H1 (cell line): Measurements from ENCODE around the gene CAMSAP3. TPM values are rescaled to one million over a fixed set of nuclear protein-coding genes. Genes with fewer than 3 reads are reported as not detected.

Source experiments
- CTCF ChIA-PET: fragments of 300-600 bp; sonication (Branson Sonifier 250); formaldehyde crosslinking; loops from one replicate; lab custom pipeline; 2021; ENCODE audit not compliant: partially characterized antibody; lab: Charles Lee
- POLR2A ChIA-PET: fragments of 300-600 bp; sonication (Branson Sonifier 250); formaldehyde crosslinking; loops from one replicate; lab custom pipeline; 2021; ENCODE audit warnings: inconsistent platforms; ENCODE audit not compliant: partially characterized antibody; lab: Charles Lee
- DNase-seq, 2 experiments: peaks; one replicate each; pipeline versions ENCODE4 v3.0.0 to v3.0.0-alpha.2; 2010 to 2022; ENCODE audit warnings: low spot score in 2 of 2, low read depth in 1 of 2, mixed read lengths in 1 of 2
- FAIRE-seq: peaks from 2 replicates; lab custom pipeline; 2011; peaks lifted over from hg19 to GRCh38; lab: Jason Lieb, UNC
- H2AFZ ChIP-seq: 2 replicates; pipeline ENCODE4 v1.8.1; 2012; ENCODE audit warnings: low read length, inconsistent platforms
- H2AK5ac ChIP-seq: 2 replicates; pipeline ENCODE4 v1.6.1; 2013; ENCODE audit warnings: low read depth, low read length
- H2BK120ac ChIP-seq: replicated peaks from 2 replicates; pipeline ENCODE3; 2013; ENCODE audit warnings: low read depth, low read length, inconsistent platforms
- H2BK12ac ChIP-seq: 2 replicates; pipeline ENCODE4 v1.6.1; 2013; ENCODE audit warnings: low read depth, low read length
- H2BK15ac ChIP-seq: 2 replicates; pipeline ENCODE4 v1.6.1; 2013; ENCODE audit warnings: low read length
- H2BK20ac ChIP-seq: 2 replicates; pipeline ENCODE4 v1.6.1; 2013; ENCODE audit warnings: low read length
- H2BK5ac ChIP-seq: 2 replicates; pipeline ENCODE4 v1.6.1; 2013; ENCODE audit warnings: low read depth, low read length
- H3K14ac ChIP-seq: 2 replicates; pipeline ENCODE4 v1.6.1; 2013; ENCODE audit warnings: inconsistent platforms; ENCODE audit not compliant: insufficient read length
- H3K18ac ChIP-seq: 2 replicates; pipeline ENCODE4 v1.6.1; 2013; ENCODE audit warnings: low read length; ENCODE audit errors: extremely low read depth
- H3K23ac ChIP-seq: 2 replicates; pipeline ENCODE4 v1.6.1; 2013; ENCODE audit warnings: inconsistent platforms; ENCODE audit not compliant: insufficient read length
- H3K23me2 ChIP-seq: 2 replicates; pipeline ENCODE4 v1.6.1; 2013; ENCODE audit warnings: low read depth, low read length
- H3K27ac ChIP-seq: 2 replicates; pipeline ENCODE4 v1.6.1; 2011; ENCODE audit warnings: low read depth, low read length, inconsistent platforms
- H3K27me3 ChIP-seq, 4 experiments: replicated peaks in 1 of 4; 1 replicate in 1 of 4; 2 replicates in 3 of 4; pipeline versions ENCODE4 v1.6.1 to v1.8.1; 2011 to 2013; ENCODE audit warnings: low read length in 3 of 4, mild to moderate bottlenecking in 3 of 4, inconsistent platforms in 2 of 4, mixed read lengths in 2 of 4, moderate library complexity in 1 of 4; ENCODE audit not compliant: control insufficient read depth in 3 of 4, insufficient read depth in 3 of 4; ENCODE audit errors: extremely low read depth in 1 of 4
- H3K36me3 ChIP-seq, 4 experiments: 2 replicates each; pipeline versions ENCODE4 v1.6.1 to v1.8.1; 2011 to 2013; ENCODE audit warnings: mild to moderate bottlenecking in 4 of 4, low read length in 3 of 4, moderate library complexity in 2 of 4, control low read depth in 1 of 4, inconsistent platforms in 1 of 4; ENCODE audit not compliant: insufficient read depth in 4 of 4, control insufficient read depth in 2 of 4
- H3K4ac ChIP-seq: replicated peaks from 2 replicates; pipeline ENCODE3; 2013; ENCODE audit warnings: low read length, low read depth, mixed read lengths, inconsistent platforms; ENCODE audit not compliant: insufficient read length
- H3K4me1 ChIP-seq, 4 experiments: replicated peaks in 1 of 4; 1 replicate in 1 of 4; 2 replicates in 3 of 4; pipeline versions ENCODE4 v1.6.1 to v1.8.1; 2011 to 2013; ENCODE audit warnings: low read length in 3 of 4, inconsistent platforms in 2 of 4, mixed read lengths in 1 of 4; ENCODE audit not compliant: insufficient read depth in 4 of 4, control insufficient read depth in 3 of 4
- H3K4me2 ChIP-seq, 2 experiments: 2 replicates each; pipeline versions ENCODE4 v1.6.1 to v1.8.1; 2011 to 2013; ENCODE audit warnings: low read depth in 2 of 2, low read length in 2 of 2, control low read depth in 1 of 2, inconsistent platforms in 1 of 2, mild to moderate bottlenecking in 1 of 2; ENCODE audit not compliant: insufficient read depth in 1 of 2
- H3K4me3 ChIP-seq, 4 experiments: fragments of 200-600, 300-600 bp in 1 of 4; sonication (generic), shearing (Covaris generic), sonication (Bioruptor Twin) in 1 of 4; 2 replicates each; pipeline versions ENCODE4 v1.5.1 to v1.8.1; 2011 to 2016; ENCODE audit warnings: low read length in 4 of 4, low read depth in 3 of 4, control low read depth in 2 of 4, inconsistent platforms in 2 of 4, mild to moderate bottlenecking in 2 of 4, mixed read lengths in 1 of 4, moderate library complexity in 1 of 4; ENCODE audit not compliant: insufficient read depth in 2 of 4; ENCODE audit errors: extremely low read depth in 1 of 4
- H3K56ac ChIP-seq: replicated peaks from 2 replicates; pipeline ENCODE3; 2013; ENCODE audit warnings: low read depth, mild to moderate bottlenecking, mixed read lengths, low read length, inconsistent platforms; ENCODE audit not compliant: insufficient read length
- H3K79me1 ChIP-seq: 2 replicates; pipeline ENCODE4 v1.6.1; 2013; ENCODE audit warnings: low read depth, low read length, control low read depth
- H3K79me2 ChIP-seq, 2 experiments: 2 replicates each; pipeline versions ENCODE4 v1.6.1 to v1.8.1; 2012 to 2013; ENCODE audit warnings: low read length in 2 of 2, mild to moderate bottlenecking in 2 of 2, inconsistent platforms in 1 of 2; ENCODE audit not compliant: insufficient read depth in 2 of 2, control insufficient read depth in 1 of 2
- H3K9ac ChIP-seq, 4 experiments: replicated peaks in 1 of 4; 1 replicate in 1 of 4; 2 replicates in 3 of 4; pipeline versions ENCODE4 v1.6.1 to v1.8.1; 2011 to 2013; ENCODE audit warnings: low read depth in 3 of 4, low read length in 3 of 4, control low read depth in 2 of 4, mild to moderate bottlenecking in 2 of 4, moderate library complexity in 2 of 4, inconsistent platforms in 1 of 4; ENCODE audit errors: extremely low read depth in 1 of 4
- H3K9me3 ChIP-seq, 2 experiments: 2 replicates each; pipeline versions ENCODE4 v1.6.1 to v1.8.1; 2012 to 2013; ENCODE audit warnings: mild to moderate bottlenecking in 2 of 2, moderate library complexity in 2 of 2, control low read depth in 1 of 2, inconsistent platforms in 1 of 2, low read depth in 1 of 2, low read length in 1 of 2, mixed read lengths in 1 of 2; ENCODE audit not compliant: insufficient read depth in 2 of 2
- H4K20me1 ChIP-seq, 2 experiments: replicated peaks in 1 of 2; 2 replicates each; pipeline versions ENCODE3 to v1.8.1; 2011 to 2013; ENCODE audit warnings: inconsistent platforms in 2 of 2, low read length in 2 of 2, mild to moderate bottlenecking in 1 of 2; ENCODE audit not compliant: insufficient read depth in 2 of 2, control insufficient read depth in 1 of 2
- H4K5ac ChIP-seq: 2 replicates; pipeline ENCODE4 v1.6.1; 2013; ENCODE audit warnings: low read length, low read depth, mixed read lengths, inconsistent platforms; ENCODE audit not compliant: insufficient read length
- H4K8ac ChIP-seq: 2 replicates; pipeline ENCODE4 v1.8.0; 2013; ENCODE audit warnings: mild to moderate bottlenecking, moderate library complexity, low read length, inconsistent platforms; ENCODE audit not compliant: insufficient read depth; ENCODE audit errors: extremely low read depth
- H4K91ac ChIP-seq: replicated peaks from 2 replicates; pipeline ENCODE3; 2013; ENCODE audit warnings: low read length, mixed read lengths, inconsistent platforms; ENCODE audit not compliant: insufficient read length
- ASH2L ChIP-seq: fragments of 200-600, 300-600 bp; sonication (generic); IDR thresholded peaks from one replicate; pipeline ENCODE4 v1.7.1; 2017; ENCODE audit warnings: low read length
- BACH1 ChIP-seq: IDR thresholded peaks from 2 replicates; pipeline ENCODE4 v1.6.1; 2012; ENCODE audit warnings: low read length, improper control_type of control experiment
- CBX5 ChIP-seq: fragments of 300-800, 300-1000 bp; sonication (generic); IDR thresholded peaks from 2 replicates; pipeline ENCODE4 v1.7.1; 2016; ENCODE audit warnings: antibody characterized with exemption, low read length, low read depth
- EP300 ChIP-seq, 2 experiments: IDR thresholded peaks; 1 replicate in 1 of 2; 2 replicates in 1 of 2; pipeline ENCODE4 v1.6.1; 2011 to 2012; ENCODE audit warnings: low read depth in 2 of 2, low read length in 2 of 2, mild to moderate bottlenecking in 2 of 2, borderline replicate concordance in 1 of 2, inconsistent platforms in 1 of 2, moderate library complexity in 1 of 2
- HDAC6 ChIP-seq: IDR thresholded peaks from one replicate; pipeline ENCODE4 v1.7.1; 2012; ENCODE audit warnings: low read depth, mild to moderate bottlenecking, inconsistent platforms, low read length, moderate library complexity
- NANOG ChIP-seq: IDR thresholded peaks from 2 replicates; pipeline ENCODE4 v1.6.1; 2011; ENCODE audit warnings: low read length, low read depth, mild to moderate bottlenecking, inconsistent platforms; ENCODE audit not compliant: insufficient read depth, poor library complexity, severe bottlenecking
- POLR2AphosphoS5 ChIP-seq: IDR thresholded peaks from 2 replicates; pipeline ENCODE4 v1.6.1; 2011; ENCODE audit warnings: low read depth, low read length
- RAD21 ChIP-seq, 2 experiments: IDR thresholded peaks in 1 of 2; conservative IDR thresholded peaks in 1 of 2; 2 replicates each; pipeline ENCODE4 v1.6.1; 2011; ENCODE audit warnings: low read depth in 2 of 2, low read length in 2 of 2, improper control_type of control experiment in 1 of 2, inconsistent platforms in 1 of 2, mild to moderate bottlenecking in 1 of 2, moderate library complexity in 1 of 2
- SAP30 ChIP-seq: fragments of 300-600 bp; sonication (generic); IDR thresholded peaks from 2 replicates; pipeline ENCODE4 v1.7.1; 2012; ENCODE audit warnings: low read length, moderate library complexity, mild to moderate bottlenecking, inconsistent platforms; ENCODE audit not compliant: insufficient read depth, insufficient replicate concordance
- TEAD4 ChIP-seq: IDR thresholded peaks from 2 replicates; pipeline ENCODE4 v1.6.1; 2012; ENCODE audit warnings: low read depth, low read length, inconsistent platforms, mixed read lengths
- ZNF274 ChIP-seq: IDR thresholded peaks from 2 replicates; pipeline ENCODE4 v1.7.0; 2012; ENCODE audit warnings: low read length, borderline replicate concordance; ENCODE audit errors: extremely low read depth
- WGBS, 2 experiments: shearing (Covaris generic) in 1 of 2; methylation state at CpG; one replicate each; pipeline versions ENCODE4 v1.1.6 to v1.1.7; 2013 to 2015; ENCODE audit warnings: low lambda C conversion rate in 2 of 2, mixed read lengths in 2 of 2, inconsistent platforms in 1 of 2, low coverage in 1 of 2, missing lambda C conversion rate in 1 of 2; ENCODE audit not compliant: insufficient replicate concordance in 2 of 2, insufficient coverage in 1 of 2, insufficient read length in 1 of 2; ENCODE audit errors: extremely low coverage in 1 of 2, missing lambda C conversion rate in 1 of 2; 5-methylcytosine and 5-hydroxymethylcytosine counted together
- polyA plus RNA-seq, 7 experiments: library from polyadenylated mRNA; depleted of rRNA in 3 of 7; stranded (reverse) in 5 of 7; unstranded in 2 of 7; fragments of >200 nt in 5 of 7; fragments of 200-250 nt in 2 of 7; gene quantifications; 1 replicate in 5 of 7; 2 replicates in 1 of 7; 4 replicates in 1 of 7; pipeline versions ENCODE4 v1.2.1 to v1.2.3, GENCODE V29; 2011 to 2013; ENCODE audit warnings: missing spikeins in 2 of 7, mixed read lengths in 2 of 7
- total RNA-seq: library from RNA; stranded (reverse); fragmentation: NEBNext Ultra II Directional; extraction: Animal tissue kit (Norgen Biotek cat#: 25700); gene quantifications from 2 replicates; pipeline ENCODE4 v1.2.1, GENCODE V29; 2021
- TF ChIP-seq, protein P1 (sequence below): IDR thresholded peaks from 2 replicates; pipeline ENCODE4 v1.6.1; 2012; ENCODE audit warnings: low read length, inconsistent platforms

Gene CAMSAP3
- total and polyA plus RNA-seq, 2 of the 8 experiments (the other 6 are each of a cell fraction or from before 2014, with no cell fraction given): 11.4 to 30.4 TPM

DNA sequence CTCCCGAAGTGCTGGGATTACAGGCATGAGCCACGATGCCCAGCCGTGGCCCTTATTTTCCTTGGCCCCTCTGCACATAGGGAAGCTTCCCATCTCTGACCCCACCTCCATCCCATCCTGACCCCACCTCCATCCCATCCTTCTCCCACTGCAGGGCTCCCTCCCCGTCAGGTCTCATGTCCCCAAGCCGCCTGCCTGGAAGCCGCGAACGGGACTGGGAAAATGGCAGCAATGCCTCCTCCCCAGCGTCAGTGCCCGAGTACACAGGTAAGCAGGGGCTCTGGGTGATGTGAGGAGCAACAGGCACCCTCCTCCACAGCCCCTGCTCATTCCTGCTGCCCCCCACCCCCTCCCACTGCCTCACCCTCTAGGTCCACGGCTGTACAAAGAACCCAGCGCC lies 21.5 kb downstream of the CAMSAP3 start:
- H3K79me2 ChIP-seq: no peaks in the 10 kb centered on the region
- H2BK20ac ChIP-seq: no peak overlapping the region
- H2BK120ac ChIP-seq: no peak overlapping the region
- H3K36me3 ChIP-seq: peaks cover 2 to 49% (median 16%) of the 10 kb centered on the region in 4 experiments; a peak in 6 of 8 replicates
- no peak overlapping the region for H2AFZ ChIP-seq
- no peak overlapping the region for H3K4ac ChIP-seq
- ChIA-PET POLR2A (interaction anchor here (0.6 to 4.3 kb wide), 3 partner anchors 10 to 72 kb away, joined by 3 to 29 read pairs (median 7); no protein-coding TSS in a partner anchor), CTCF (interaction anchor here (0.6 to 0.7 kb wide), 2 partner anchors 131 to 162 kb away, joined by 3 to 4 read pairs; no protein-coding TSS in a partner anchor)
- H3K79me1 ChIP-seq: no peaks in the 10 kb centered on the region
- no peak overlapping the region for H4K5ac ChIP-seq
- H4K20me1 ChIP-seq: peaks cover 6 to 12% of the 10 kb centered on the region in 2 experiments
- no peak overlapping the region for H2BK15ac ChIP-seq
- H3K23me2 ChIP-seq: no peaks in the 10 kb centered on the region
- no peak overlapping the region for H3K4me3 ChIP-seq
- no peak overlapping the region for H4K91ac ChIP-seq
- no peaks in the 10 kb centered on the region for H3K27me3 ChIP-seq
- H2BK12ac ChIP-seq: no peak overlapping the region
- no peak overlapping the region for H3K18ac ChIP-seq
- no peaks in the 10 kb centered on the region for H3K9me3 ChIP-seq
- H2AK5ac ChIP-seq: no peak overlapping the region
- 87% methylated on average over 10 of the region's 12 CpGs; no CpG with 5 or more reads in 1 of the 2 experiments for WGBS, 2 experiments
- no peak overlapping the region for H3K56ac ChIP-seq
- H2BK5ac ChIP-seq: no peak overlapping the region
- H3K27ac ChIP-seq: no peak overlapping the region
- H3K4me1 ChIP-seq: no peaks in the 10 kb centered on the region
- H3K4me2 ChIP-seq: no peak overlapping the region
- no peak overlapping the region for H3K14ac ChIP-seq
- FAIRE-seq (no peak), DNase-seq (no peak)
- H4K8ac ChIP-seq: no peak overlapping the region
- no peak overlapping the region for H3K9ac ChIP-seq
- no peak overlapping the region for H3K23ac ChIP-seq
- TF ChIP-seq CBX5: no peak
- TF ChIP-seq, protein P1, sequence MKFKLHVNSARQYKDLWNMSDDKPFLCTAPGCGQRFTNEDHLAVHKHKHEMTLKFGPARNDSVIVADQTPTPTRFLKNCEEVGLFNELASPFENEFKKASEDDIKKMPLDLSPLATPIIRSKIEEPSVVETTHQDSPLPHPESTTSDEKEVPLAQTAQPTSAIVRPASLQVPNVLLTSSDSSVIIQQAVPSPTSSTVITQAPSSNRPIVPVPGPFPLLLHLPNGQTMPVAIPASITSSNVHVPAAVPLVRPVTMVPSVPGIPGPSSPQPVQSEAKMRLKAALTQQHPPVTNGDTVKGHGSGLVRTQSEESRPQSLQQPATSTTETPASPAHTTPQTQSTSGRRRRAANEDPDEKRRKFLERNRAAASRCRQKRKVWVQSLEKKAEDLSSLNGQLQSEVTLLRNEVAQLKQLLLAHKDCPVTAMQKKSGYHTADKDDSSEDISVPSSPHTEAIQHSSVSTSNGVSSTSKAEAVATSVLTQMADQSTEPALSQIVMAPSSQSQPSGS: no peak
- TF ChIP-seq BACH1: no peak
- TF ChIP-seq ZNF274: no peak
- no peak for TF ChIP-seq SAP30
- no peak for TF ChIP-seq HDAC6
- no peak for TF ChIP-seq TEAD4
- TF ChIP-seq EP300 (IDR thresholded peaks at IDR 0.05; ENCODE audit: borderline replicate concordance in 1 of 2, low read depth in 2 of 2, low read length in 2 of 2): no peak
- no peak for TF ChIP-seq NANOG
- no peak for TF ChIP-seq ASH2L
- no peak for TF ChIP-seq RAD21 (IDR thresholded peaks at IDR 0.05 in 1 of 2, conservative IDR thresholded peaks at IDR 0.05 in 1 of 2; ENCODE audit: low read depth in 2 of 2, low read length in 2 of 2)
- TF ChIP-seq POLR2AphosphoS5: no peak
